ENCODE data around the gene CCDC102A. TPM values are rescaled to one million over a fixed set of nuclear protein-coding genes. Genes with fewer than 3 reads are reported as not detected.
A peak's percentile ranks its signal among the peaks of the same experiment; 100 is the strongest.

The CCDC102A gene
- polyA plus RNA-seq, 1 donor from 2014 or later, result 15.1 TPM

GRCh38 chr16:57537194-57537505 is 779 bp upstream of the CCDC102A start:
- peaks cover 39 to 59% (median 52%) of the 10 kb centered on the region in 3 donors for H3K4me1 Mint-ChIP-seq
- H3K27me3 Mint-ChIP-seq, result no peaks in the 10 kb centered on the region
- peak overlapping the region; percentile 70 to 94 (median 83) for H3K27ac Mint-ChIP-seq
- no peaks in the 10 kb centered on the region for H3K9me3 Mint-ChIP-seq
- no peaks in the 10 kb centered on the region for H3K36me3 Mint-ChIP-seq
- peak overlapping the region; percentile 78 to 90 (median 86) for H3K4me3 Mint-ChIP-seq

GRCh38 chr16:57535680-57536305 is 578 bp downstream of the CCDC102A start:
- Mint-ChIP-seq H3K4me3 (peak overlapping the region; percentile 79 to 94 (median 87)), H3K27ac (peak overlapping the region; percentile 89 to 95 (median 90)), H3K4me1 (peaks cover 38 to 62% (median 54%) of the 10 kb centered on the region in 3 donors)

GRCh38 chr16:57534881-57535658 is 1.3 kb downstream of the CCDC102A start:
- Mint-ChIP-seq H3K4me3 (peak overlapping the region; percentile 52 to 94 (median 86)), H3K36me3 (no peaks in the 10 kb centered on the region), H3K27ac (peak overlapping the region; percentile 89 to 95 (median 90)), H3K4me1 (peaks cover 42 to 68% (median 60%) of the 10 kb centered on the region in 3 donors), H3K27me3 (peaks cover 3% of the 10 kb centered on the region), H3K9me3 (no peaks in the 10 kb centered on the region)

More at GRCh38 chr16:57535680-57536305, 578 bp downstream of the CCDC102A start:
- no peaks in the 10 kb centered on the region for H3K9me3 Mint-ChIP-seq
- H3K36me3 Mint-ChIP-seq, result no peaks in the 10 kb centered on the region
- H3K27me3 Mint-ChIP-seq, result peaks cover 3% of the 10 kb centered on the region

- Mint-ChIP-seq H3K27ac (peak overlapping the region; percentile 73 to 95 (median 90)), H3K4me3 (peak overlapping the region; percentile 10 to 85 (median 80)), H3K27me3 (peaks cover 3% of the 10 kb centered on the region), H3K36me3 (no peaks in the 10 kb centered on the region), H3K9me3 (no peaks in the 10 kb centered on the region), H3K4me1 (peaks cover 49 to 74% (median 64%) of the 10 kb centered on the region in 3 donors)
These were observed 2.0 kb downstream of the CCDC102A start for GRCh38 chr16:57534337-57534880.

- Mint-ChIP-seq H3K27ac (peak overlapping the region; percentile 73 to 90 (median 80)), H3K27me3 (peaks cover 3% of the 10 kb centered on the region), H3K4me1 (peaks cover 44 to 70% (median 63%) of the 10 kb centered on the region in 3 donors), H3K4me3 (peak overlapping the region; percentile 42 to 85 (median 80)), H3K9me3 (no peaks in the 10 kb centered on the region), H3K36me3 (no peaks in the 10 kb centered on the region)
These were observed 2.7 kb downstream of the CCDC102A start for GRCh38 chr16:57533431-57534336.

- Mint-ChIP-seq H3K27me3 (peaks cover 3% of the 10 kb centered on the region), H3K27ac (peak overlapping the region; percentile 33 to 89 (median 68)), H3K36me3 (no peaks in the 10 kb centered on the region), H3K4me3 (peak overlapping the region in 2 of 4 donors; percentile 22 to 31), H3K4me1 (peaks cover 30 to 56% (median 49%) of the 10 kb centered on the region in 3 donors), H3K9me3 (no peaks in the 10 kb centered on the region)
These were observed 4.1 kb downstream of the CCDC102A start for GRCh38 chr16:57532266-57532625.

- Mint-ChIP-seq H3K4me3 (peak overlapping the region in 3 of 4 donors; percentile 22 to 90 (median 31)), H3K9me3 (no peaks in the 10 kb centered on the region), H3K27ac (peak overlapping the region; percentile 33 to 89 (median 86)), H3K36me3 (no peaks in the 10 kb centered on the region), H3K4me1 (peaks cover 30 to 55% (median 49%) of the 10 kb centered on the region in 3 donors), H3K27me3 (peaks cover 3% of the 10 kb centered on the region)
These were observed 4.6 kb downstream of the CCDC102A start for GRCh38 chr16:57531635-57532265.

GRCh38 chr16:57531253-57531575 is 5.2 kb downstream of the CCDC102A start:
- H3K36me3 Mint-ChIP-seq, result no peaks in the 10 kb centered on the region
- no peaks in the 10 kb centered on the region for H3K9me3 Mint-ChIP-seq
- peak overlapping the region; percentile 33 to 86 (median 43) for H3K27ac Mint-ChIP-seq
- peaks cover 30 to 55% (median 49%) of the 10 kb centered on the region in 3 donors for H3K4me1 Mint-ChIP-seq
- H3K27me3 Mint-ChIP-seq, result peaks cover 3% of the 10 kb centered on the region
- H3K4me3 Mint-ChIP-seq, result peak overlapping the region; percentile 0 to 90 (median 52)

- Mint-ChIP-seq H3K27ac (peak overlapping the region; percentile 35 to 86 (median 43)), H3K27me3 (peaks cover 3% of the 10 kb centered on the region), H3K36me3 (no peaks in the 10 kb centered on the region), H3K4me1 (peaks cover 30 to 55% (median 49%) of the 10 kb centered on the region in 3 donors), H3K4me3 (peak overlapping the region; percentile 33 to 90 (median 62)), H3K9me3 (no peaks in the 10 kb centered on the region)
These were observed 5.7 kb downstream of the CCDC102A start for GRCh38 chr16:57530522-57531252.

GRCh38 chr16:57530104-57530521 is 6.3 kb downstream of the CCDC102A start:
- peaks cover 3% of the 10 kb centered on the region for H3K27me3 Mint-ChIP-seq
- peaks cover 30 to 52% (median 52%) of the 10 kb centered on the region in 3 donors for H3K4me1 Mint-ChIP-seq
- H3K36me3 Mint-ChIP-seq, result no peaks in the 10 kb centered on the region
- H3K9me3 Mint-ChIP-seq, result no peaks in the 10 kb centered on the region
- H3K4me3 Mint-ChIP-seq, result peak overlapping the region; percentile 33 to 90 (median 62)
- peak overlapping the region; percentile 35 to 86 (median 43) for H3K27ac Mint-ChIP-seq

- H3K27me3 Mint-ChIP-seq, result peaks cover 3% of the 10 kb centered on the region
- peak overlapping the region; percentile 33 to 90 (median 62) for H3K4me3 Mint-ChIP-seq
- H3K4me1 Mint-ChIP-seq, result peaks cover 33 to 52% (median 51%) of the 10 kb centered on the region in 3 donors
- H3K9me3 Mint-ChIP-seq, result no peaks in the 10 kb centered on the region
- H3K36me3 Mint-ChIP-seq, result no peaks in the 10 kb centered on the region
- peak overlapping the region; percentile 35 to 86 (median 43) for H3K27ac Mint-ChIP-seq
These were observed 6.8 kb downstream of the CCDC102A start for GRCh38 chr16:57529391-57530103.

- Mint-ChIP-seq H3K27ac (peak overlapping the region in 2 of 3 donors; percentile 43 to 86), H3K4me1 (peaks cover 29 to 44% (median 43%) of the 10 kb centered on the region in 3 donors), H3K36me3 (no peaks in the 10 kb centered on the region)
These were observed 7.6 kb downstream of the CCDC102A start for GRCh38 chr16:57528499-57529390.

More at GRCh38 chr16:57528499-57529390, 7.6 kb downstream of the CCDC102A start:
- Mint-ChIP-seq H3K27me3 (peaks cover 3% of the 10 kb centered on the region), H3K9me3 (no peaks in the 10 kb centered on the region), H3K4me3 (peak overlapping the region in 2 of 4 donors; percentile 33 to 90)
